HEK293 (cell line): ENCODE results near the gene IBA57.

Source experiments
- CTCF ChIP-seq: fragments of 450-650 bp; formaldehyde crosslinking; IDR thresholded peaks from 2 replicates; pipeline ENCODE4 v1.5.1; 2016; ENCODE audit warnings: missing biosample characterization, missing genetic modification characterization
- ZNF169 ChIP-seq: fragments of 450-650 bp; formaldehyde crosslinking; IDR thresholded peaks from 2 replicates; pipeline ENCODE4 v1.5.1; 2016; ENCODE audit warnings: missing biosample characterization, missing genetic modification characterization

DNA sequence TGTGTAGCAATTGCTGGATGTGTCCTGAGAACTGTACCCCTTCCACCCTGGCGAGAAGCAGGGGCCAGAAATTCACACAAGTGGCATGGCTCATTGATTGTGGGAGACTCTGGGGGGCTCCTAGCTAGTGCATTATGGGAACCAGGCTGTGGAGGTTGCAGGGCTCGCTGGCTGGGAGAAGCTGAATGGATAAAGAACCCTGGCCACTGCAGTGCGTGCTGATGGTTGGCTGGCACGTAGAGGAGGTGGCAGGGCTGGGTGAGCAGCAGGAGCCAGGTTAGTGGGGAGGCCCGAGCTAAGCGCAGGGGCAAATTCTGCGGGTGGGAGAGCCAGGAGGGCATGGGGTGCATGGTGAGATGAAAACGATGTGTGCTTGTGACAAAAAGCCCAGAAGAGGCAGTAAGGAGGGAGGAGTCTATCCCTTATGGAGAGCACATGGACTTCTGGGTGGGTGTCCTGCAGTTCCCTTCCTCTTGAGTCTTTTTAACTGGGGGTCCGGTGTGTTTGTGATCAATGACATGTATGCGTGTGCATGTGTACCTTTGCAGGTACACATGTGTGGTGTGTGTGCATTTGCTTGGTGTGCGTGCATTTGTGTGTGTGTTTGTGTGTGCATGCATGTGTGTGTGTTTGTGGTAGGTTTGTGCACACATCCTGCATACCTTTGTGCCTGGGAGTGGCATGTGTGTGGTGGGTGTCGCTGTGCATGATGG, 22.0 kb upstream of the IBA57 start:
- TF ChIP-seq CTCF (tag by site-specific recombination) (no peak), ZNF169 (tag by site-specific recombination) (no peak)
